Large intestine (tissue), 3 donors: ENCODE measurements around the gene TGM1. TPM values are rescaled to one million over a fixed set of nuclear protein-coding genes. Genes with fewer than 3 reads are reported as not detected.
"Not testable (repeated sequence)": the region's sequence is repeated elsewhere in the genome, so short reads cannot be mapped to it uniquely, and the experiment has no call there.

Source experiments
- DNase-seq, 2 donors: peaks; one replicate each; pipeline versions ENCODE4 v3.0.0 to v3.0.0-alpha.2; 2013
- H3K27ac ChIP-seq: one replicate; pipeline ENCODE4 v1.5.1; 2013; ENCODE audit warnings: low read length
- H3K27me3 ChIP-seq: 2 replicates; pipeline ENCODE4 v1.6.1; 2013; ENCODE audit warnings: low read length; ENCODE audit not compliant: control insufficient read depth, insufficient read depth
- H3K36me3 ChIP-seq: 2 replicates; pipeline ENCODE4 v1.6.1; 2013; ENCODE audit warnings: low read length; ENCODE audit not compliant: control insufficient read depth, insufficient read depth
- H3K4me1 ChIP-seq: one replicate; pipeline ENCODE4 v1.6.1; 2013; ENCODE audit warnings: low read length; ENCODE audit not compliant: control insufficient read depth, insufficient read depth
- H3K4me3 ChIP-seq: one replicate; pipeline ENCODE4 v1.5.1; 2013; ENCODE audit warnings: low read length
- H3K9me3 ChIP-seq: one replicate; pipeline ENCODE4 v1.6.1; 2013; ENCODE audit warnings: mild to moderate bottlenecking, low read depth, low read length, moderate library complexity; ENCODE audit not compliant: control insufficient read depth
- WGBS: methylation state at CpG from one replicate; pipeline ENCODE4 v1.1.5; 2013; ENCODE audit warnings: low lambda C conversion rate; ENCODE audit not compliant: insufficient coverage; 5-methylcytosine and 5-hydroxymethylcytosine counted together
- polyA plus RNA-seq: library from polyadenylated mRNA; unstranded; fragments of 120-200 nt; gene quantifications from one replicate; pipeline ENCODE4 v1.2.1, GENCODE V29; 2013

TGM1 gene
- polyA plus RNA-seq, 1 donor, result 8.6 TPM

- peaks cover 18% of the 10 kb centered on the region for H3K4me1 ChIP-seq
- H3K36me3 ChIP-seq, result peaks cover 30% of the 10 kb centered on the region
- peak overlapping the region; percentile 98 for H3K27ac ChIP-seq
- no peaks in the 10 kb centered on the region for H3K27me3 ChIP-seq
- WGBS, result no CpG with 5 or more reads among the region's 7 CpGs
- peak overlapping the region; percentile 79 for H3K4me3 ChIP-seq
- no peaks in the 10 kb centered on the region for H3K9me3 ChIP-seq
- DNase-seq, result peak in 1 of 2 donors; percentile 76
Measured at GRCh38 chr14:24213866-24214662, 48.9 kb downstream of the TGM1 start.

GRCh38 chr14:24212924-24213865 is 49.8 kb downstream of the TGM1 start, which contains the start of gene CHMP4A:
Gene CHMP4A, minus strand, starts transcription at chr14:24213488. Its CDS starts 49 bp downstream, at chr14:24213439.
- Histone ChIP-seq H3K4me1 (peaks cover 18% of the 10 kb centered on the region), H3K4me3 (peak within 1 kb of the TSS; percentile 79), H3K27ac (peak within 1 kb of the TSS; percentile 98), H3K36me3 (peaks cover 37% of the 10 kb centered on the region), H3K27me3 (no peaks in the 10 kb centered on the region), H3K9me3 (no peaks in the 10 kb centered on the region)
- WGBS, result no CpG with 5 or more reads among the region's 53 CpGs
- peak; percentile 97 for DNase-seq

- Histone ChIP-seq H3K4me3 (no peak overlapping the region), H3K36me3 (peaks cover 48% of the 10 kb centered on the region), H3K27me3 (no peaks in the 10 kb centered on the region), H3K27ac (no peak overlapping the region), H3K4me1 (peaks cover 18% of the 10 kb centered on the region), H3K9me3 (no peaks in the 10 kb centered on the region)
- WGBS, result no CpG with 5 or more reads among the region's 6 CpGs
- no peak for DNase-seq
Measured at GRCh38 chr14:24211311-24211710, 51.7 kb downstream of the TGM1 start.

GRCh38 chr14:24207625-24208024 is 55.4 kb downstream of the TGM1 start:
- no peak overlapping the region for H3K27ac ChIP-seq
- no peak overlapping the region for H3K4me3 ChIP-seq
- DNase-seq, result no peak
- H3K4me1 ChIP-seq, result no peaks in the 10 kb centered on the region
- WGBS, result no CpG with 5 or more reads among the region's 2 CpGs
- H3K9me3 ChIP-seq, result no peaks in the 10 kb centered on the region
- H3K36me3 ChIP-seq, result peaks cover 63% of the 10 kb centered on the region
- H3K27me3 ChIP-seq, result no peaks in the 10 kb centered on the region

- WGBS, result 80% methylated on average over 1 of the region's 5 CpGs
- no peaks in the 10 kb centered on the region for H3K4me1 ChIP-seq
- no peaks in the 10 kb centered on the region for H3K9me3 ChIP-seq
- H3K4me3 ChIP-seq, result no peak overlapping the region
- H3K27ac ChIP-seq, result no peak overlapping the region
- no peaks in the 10 kb centered on the region for H3K27me3 ChIP-seq
- peaks cover 63% of the 10 kb centered on the region for H3K36me3 ChIP-seq
- no peak for DNase-seq
Measured at GRCh38 chr14:24207104-24207551, 55.8 kb downstream of the TGM1 start.

GRCh38 chr14:24206260-24207103 is 56.5 kb downstream of the TGM1 start:
- DNase-seq, result no peak
- no peaks in the 10 kb centered on the region for H3K4me1 ChIP-seq
- H3K27me3 ChIP-seq, result no peaks in the 10 kb centered on the region
- no peak overlapping the region for H3K4me3 ChIP-seq
- H3K9me3 ChIP-seq, result no peaks in the 10 kb centered on the region
- WGBS, result 100% methylated on average over 2 of the region's 11 CpGs
- H3K36me3 ChIP-seq, result peaks cover 67% of the 10 kb centered on the region
- H3K27ac ChIP-seq, result no peak overlapping the region

GRCh38 chr14:24204163-24205146 is 58.5 kb downstream of the TGM1 start:
- no peak overlapping the region for H3K27ac ChIP-seq
- 100% methylated on average over 3 of the region's 7 CpGs for WGBS
- no peaks in the 10 kb centered on the region for H3K27me3 ChIP-seq
- no peaks in the 10 kb centered on the region for H3K9me3 ChIP-seq
- H3K4me1 ChIP-seq, result no peaks in the 10 kb centered on the region
- peaks cover 53% of the 10 kb centered on the region for H3K36me3 ChIP-seq
- DNase-seq, result no peak
- H3K4me3 ChIP-seq, result no peak overlapping the region

- WGBS, result no CpG with 5 or more reads among the region's 16 CpGs
- peaks cover 44% of the 10 kb centered on the region for H3K36me3 ChIP-seq
- not testable (repeated sequence) for H3K9me3 ChIP-seq, H3K4me3 ChIP-seq, DNase-seq, H3K27me3 ChIP-seq, H3K27ac ChIP-seq, H3K4me1 ChIP-seq
Measured at GRCh38 chr14:24203249-24203886, 59.6 kb downstream of the TGM1 start.

GRCh38 chr14:24202538-24202937 is 60.4 kb downstream of the TGM1 start:
- H3K27ac ChIP-seq, DNase-seq, H3K4me3 ChIP-seq, H3K27me3 ChIP-seq, H3K9me3 ChIP-seq: not testable (repeated sequence)
- 80% methylated on average over 3 of the region's 8 CpGs for WGBS
- peaks cover 35% of the 10 kb centered on the region for H3K36me3 ChIP-seq
- peaks cover 14% of the 10 kb centered on the region for H3K4me1 ChIP-seq
